H1 (cell line): ENCODE measurements around the gene ARHGAP22. TPM values are rescaled to one million over a fixed set of nuclear protein-coding genes. Genes with fewer than 3 reads are reported as not detected.

Experiments used
- BACH1 ChIP-seq: IDR thresholded peaks from 2 replicates; pipeline ENCODE4 v1.6.1; 2012; ENCODE audit warnings: low read length, improper control_type of control experiment
- POU5F1 ChIP-seq: IDR thresholded peaks from 2 replicates; pipeline ENCODE4 v1.6.1; 2011; ENCODE audit warnings: low read depth, mild to moderate bottlenecking, low read length, moderate library complexity
- SRF ChIP-seq: IDR thresholded peaks from 2 replicates; pipeline ENCODE4 v1.6.1; 2011; ENCODE audit warnings: mild to moderate bottlenecking, low read depth, low read length, moderate library complexity
- TAF7 ChIP-seq: optimal IDR thresholded peaks from 2 replicates; pipeline ENCODE3; 2011; ENCODE audit warnings: low read depth, mild to moderate bottlenecking, inconsistent platforms, low read length, moderate library complexity, borderline replicate concordance
- ZNF274 ChIP-seq: IDR thresholded peaks from 2 replicates; pipeline ENCODE4 v1.7.0; 2012; ENCODE audit warnings: low read length, borderline replicate concordance; ENCODE audit errors: extremely low read depth
- polyA plus RNA-seq, 7 experiments: library from polyadenylated mRNA; depleted of rRNA in 3 of 7; stranded (reverse) in 5 of 7; unstranded in 2 of 7; fragments of >200 nt in 5 of 7; fragments of 200-250 nt in 2 of 7; gene quantifications; 1 replicate in 5 of 7; 2 replicates in 1 of 7; 4 replicates in 1 of 7; pipeline versions ENCODE4 v1.2.1 to v1.2.3, GENCODE V29; 2011 to 2013; ENCODE audit warnings: missing spikeins in 2 of 7, mixed read lengths in 2 of 7
- total RNA-seq: library from RNA; stranded (reverse); fragmentation: NEBNext Ultra II Directional; extraction: Animal tissue kit (Norgen Biotek cat#: 25700); gene quantifications from 2 replicates; pipeline ENCODE4 v1.2.1, GENCODE V29; 2021

ARHGAP22 gene
- total and polyA plus RNA-seq, 2 of the 8 experiments (the other 6 are each of a cell fraction or from before 2014, with no cell fraction given), result 3.6 to 11.2 TPM

DNA sequence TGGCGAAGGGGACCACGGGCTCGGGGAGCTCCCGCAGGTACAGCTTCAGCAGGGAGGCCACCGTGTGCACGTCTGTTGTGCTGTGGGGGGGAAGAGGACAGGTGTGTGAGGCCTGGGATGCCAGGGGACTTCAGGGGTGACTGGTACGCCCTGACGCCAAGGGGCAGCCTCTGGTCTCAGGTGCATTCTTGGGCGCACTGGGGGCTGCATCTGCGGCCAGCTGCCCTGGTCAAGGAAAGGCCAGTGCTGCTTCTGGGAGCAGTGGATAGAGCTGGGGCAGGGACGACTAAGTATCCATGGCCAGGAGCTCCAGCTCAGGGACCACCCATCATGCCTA lies 149.8 kb downstream of the ARHGAP22 start (continued):
- TF ChIP-seq ZNF274 (no peak), POU5F1 (no peak), TAF7 (no peak), SRF (no peak), BACH1 (no peak)
